Ascending aorta (tissue), 2 donors: Measurements from ENCODE around the gene ERCC2. TPM values are rescaled to one million over a fixed set of nuclear protein-coding genes. Genes with fewer than 3 reads are reported as not detected.

Experiments used
- DNase-seq, 2 donors: peaks; one replicate each; pipeline ENCODE4 v3.0.0-alpha.2; 2019; ENCODE audit warnings: low spot score in 2 of 2
- H3K27ac ChIP-seq, 2 donors: fragments of 200-600 bp; sonication (generic); one replicate each; pipeline ENCODE4 v1.5.1; 2016 to 2017; ENCODE audit warnings: mild to moderate bottlenecking in 1 of 2
- H3K27me3 ChIP-seq: fragments of 200-600 bp; sonication (generic); one replicate; pipeline ENCODE4 v1.5.1; 2017
- H3K36me3 ChIP-seq, 2 donors: fragments of 200-600 bp; sonication (generic); one replicate each; pipeline ENCODE4 v1.5.1; 2016
- H3K4me1 ChIP-seq, 2 donors: fragments of 200-600 bp; sonication (generic); one replicate each; pipeline ENCODE4 v1.5.1; 2016 to 2017; ENCODE audit warnings: mild to moderate bottlenecking in 1 of 2
- H3K4me3 ChIP-seq, 2 donors: fragments of 200-600 bp; sonication (generic); one replicate each; pipeline ENCODE4 v1.5.1; 2016 to 2017; ENCODE audit warnings: mild to moderate bottlenecking in 1 of 2
- H3K9me3 ChIP-seq, 2 donors: fragments of 200-600 bp; sonication (generic); one replicate each; pipeline ENCODE4 v1.5.1; 2016
- intact Hi-C: fragments of 100-400 bp; cut with DNase I; formaldehyde crosslinking; loops from one replicate; pipeline ENCODE4 v1.15.1; 2023
- total RNA-seq: library from RNA; depleted of rRNA; stranded (reverse); fragments of >200 nt; gene quantifications from one replicate; pipeline ENCODE4 v1.1.0, GENCODE V29; 2016
- TF ChIP-seq, protein P1 (sequence below), 3 experiments: fragments of 200-600 bp in 2 of 3; fragments of 450-650 bp in 1 of 3; sonication (generic) in 2 of 3; IDR thresholded peaks; one replicate each; pipeline ENCODE4 v1.5.1; 2016 to 2019; ENCODE audit warnings: antibody characterized with exemption in 3 of 3, mild to moderate bottlenecking in 1 of 3, moderate library complexity in 1 of 3

Gene ERCC2
- total RNA-seq, 1 donor from 2014 or later: 22.4 TPM

DNA sequence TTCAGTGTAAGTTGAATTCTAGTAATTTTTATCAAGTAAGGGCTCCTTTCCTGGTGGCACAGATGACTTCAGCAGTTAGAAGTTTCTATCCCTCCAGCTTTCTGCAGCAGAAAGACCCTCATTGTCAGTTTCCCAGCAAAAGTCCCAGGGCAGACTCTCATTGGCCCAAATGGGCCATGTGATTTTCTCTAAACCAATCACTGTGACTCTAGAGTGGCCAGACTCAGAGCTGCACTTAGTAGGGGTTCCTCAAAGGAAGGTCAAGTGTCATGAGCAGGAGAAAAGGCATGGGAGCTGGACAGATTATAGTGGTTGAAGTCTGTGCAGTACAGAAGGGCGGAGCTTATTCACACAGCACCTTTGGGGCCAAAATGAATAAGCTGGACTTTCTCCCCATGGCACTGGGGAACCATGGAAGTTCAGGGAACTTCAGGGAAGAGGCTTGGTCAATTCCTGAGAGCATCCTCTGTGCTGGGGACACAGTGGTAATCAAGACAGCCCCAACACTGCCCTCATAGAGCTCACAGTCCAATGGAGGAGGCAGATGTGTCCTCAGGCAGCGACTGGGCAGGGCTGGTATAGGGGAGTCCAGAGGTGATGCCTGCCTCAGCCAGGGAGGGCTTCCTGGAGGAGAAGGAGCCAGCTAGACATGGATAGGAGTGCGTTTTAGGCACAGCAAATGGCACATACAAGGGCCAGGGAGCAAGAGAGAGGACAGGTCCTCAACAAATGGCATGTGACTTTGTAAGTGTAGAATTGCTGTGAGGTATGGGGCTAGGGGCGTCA lies 66.0 kb downstream of the ERCC2 start:
- H3K27me3 ChIP-seq: no peaks in the 10 kb centered on the region
- H3K27ac ChIP-seq: no peak overlapping the region
- TF ChIP-seq, protein P1, sequence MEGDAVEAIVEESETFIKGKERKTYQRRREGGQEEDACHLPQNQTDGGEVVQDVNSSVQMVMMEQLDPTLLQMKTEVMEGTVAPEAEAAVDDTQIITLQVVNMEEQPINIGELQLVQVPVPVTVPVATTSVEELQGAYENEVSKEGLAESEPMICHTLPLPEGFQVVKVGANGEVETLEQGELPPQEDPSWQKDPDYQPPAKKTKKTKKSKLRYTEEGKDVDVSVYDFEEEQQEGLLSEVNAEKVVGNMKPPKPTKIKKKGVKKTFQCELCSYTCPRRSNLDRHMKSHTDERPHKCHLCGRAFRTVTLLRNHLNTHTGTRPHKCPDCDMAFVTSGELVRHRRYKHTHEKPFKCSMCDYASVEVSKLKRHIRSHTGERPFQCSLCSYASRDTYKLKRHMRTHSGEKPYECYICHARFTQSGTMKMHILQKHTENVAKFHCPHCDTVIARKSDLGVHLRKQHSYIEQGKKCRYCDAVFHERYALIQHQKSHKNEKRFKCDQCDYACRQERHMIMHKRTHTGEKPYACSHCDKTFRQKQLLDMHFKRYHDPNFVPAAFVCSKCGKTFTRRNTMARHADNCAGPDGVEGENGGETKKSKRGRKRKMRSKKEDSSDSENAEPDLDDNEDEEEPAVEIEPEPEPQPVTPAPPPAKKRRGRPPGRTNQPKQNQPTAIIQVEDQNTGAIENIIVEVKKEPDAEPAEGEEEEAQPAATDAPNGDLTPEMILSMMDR (IDR thresholded peaks at IDR 0.05): no peak
- peaks cover 0 to 15% of the 10 kb centered on the region in 2 donors for H3K36me3 ChIP-seq
- intact Hi-C loops: no loop called here
- H3K4me1 ChIP-seq: no peaks in the 10 kb centered on the region
- DNase-seq: no peak
- no peak overlapping the region for H3K4me3 ChIP-seq
- no peaks in the 10 kb centered on the region for H3K9me3 ChIP-seq

DNA sequence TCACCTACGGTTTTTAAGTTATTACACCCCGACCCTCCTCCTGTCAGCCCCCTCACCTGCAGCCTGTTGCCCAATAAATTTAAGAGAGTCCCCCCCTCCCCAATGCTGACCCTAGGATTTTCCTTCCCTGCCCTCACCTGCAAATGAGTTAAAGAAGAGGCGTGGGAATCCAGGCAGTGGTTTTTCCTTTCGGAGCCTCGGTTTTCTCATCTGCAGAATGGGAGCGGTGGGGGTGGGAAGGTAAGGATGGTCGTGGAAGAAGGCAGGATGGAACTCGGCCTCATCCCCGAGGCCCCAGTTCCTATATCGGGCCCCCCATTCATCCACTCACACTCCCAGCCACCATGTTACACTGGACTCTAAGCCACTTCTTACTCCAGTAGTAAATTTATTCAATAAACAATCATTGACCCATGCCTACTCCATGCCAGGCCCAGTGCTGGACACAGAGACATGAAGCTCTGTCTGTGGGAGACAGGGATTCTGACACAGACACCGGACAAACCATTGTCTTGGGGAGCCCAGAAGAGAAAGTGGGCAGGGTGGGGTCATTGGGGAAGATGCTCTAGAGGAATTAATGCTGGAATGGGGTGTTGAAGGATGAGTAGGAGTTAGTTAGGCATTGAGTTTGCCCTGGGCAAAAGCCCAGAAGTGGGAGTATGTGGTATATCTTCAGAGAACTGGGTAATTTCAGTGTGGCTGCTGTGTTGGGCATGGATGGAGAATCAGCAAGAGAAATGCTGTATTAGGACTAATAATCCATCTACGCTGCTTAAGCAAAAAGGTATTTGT lies 66.9 kb downstream of the ERCC2 start:
- intact Hi-C loops: no loop called here
- TF ChIP-seq, protein P1 (IDR thresholded peaks at IDR 0.05): no peak
- no peaks in the 10 kb centered on the region for H3K4me1 ChIP-seq

DNA sequence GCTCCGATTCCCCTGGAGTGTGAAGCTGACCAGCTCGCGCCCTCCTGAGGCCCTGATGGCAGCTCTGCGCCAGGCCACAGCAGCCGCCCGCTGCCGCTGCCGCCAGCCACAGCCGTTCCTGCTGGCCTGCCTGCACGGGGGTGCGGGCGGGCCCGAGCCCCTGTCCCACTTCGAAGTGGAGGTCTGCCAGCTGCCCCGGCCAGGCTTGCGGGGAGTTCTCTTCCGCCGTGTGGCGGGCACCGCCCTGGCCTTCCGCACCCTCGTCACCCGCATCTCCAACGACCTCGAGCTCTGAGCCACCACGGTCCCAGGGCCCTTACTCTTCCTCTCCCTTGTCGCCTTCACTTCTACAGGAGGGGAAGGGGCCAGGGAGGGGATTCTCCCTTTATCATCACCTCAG lies 68.0 kb downstream of the ERCC2 start:
- no peak for DNase-seq
- Histone ChIP-seq H3K36me3 (peaks cover 2 to 26% of the 10 kb centered on the region in 2 donors), H3K4me3 (no peak overlapping the region), H3K27me3 (no peaks in the 10 kb centered on the region), H3K9me3 (no peaks in the 10 kb centered on the region), H3K27ac (no peak overlapping the region), H3K4me1 (no peaks in the 10 kb centered on the region)
- TF ChIP-seq, protein P1 (IDR thresholded peaks at IDR 0.05): no peak
- intact Hi-C loops: no loop called here

More for the DNA sequence above, 66.9 kb downstream of the ERCC2 start:
- Histone ChIP-seq H3K27ac (no peak overlapping the region), H3K4me3 (no peak overlapping the region), H3K9me3 (no peaks in the 10 kb centered on the region), H3K36me3 (peaks cover 0 to 16% of the 10 kb centered on the region in 2 donors), H3K27me3 (no peaks in the 10 kb centered on the region)
- no peak for DNase-seq

Other genes with a start within 250 kb of the ERCC2 start
- gene NKPD1, start 209.6 kb downstream of the ERCC2 start, total RNA-seq: not detected
- gene TRAPPC6A, start 192.3 kb downstream of the ERCC2 start, total RNA-seq: 18.3 TPM
- gene BLOC1S3, start 191.8 kb downstream of the ERCC2 start, total RNA-seq: 0.32 TPM
- 33.5 TPM for gene EXOC3L2, start 125.2 kb downstream of the ERCC2 start, total RNA-seq
- 22.8 TPM for gene MARK4, start 119.3 kb downstream of the ERCC2 start, total RNA-seq
- gene CKM, start 47.7 kb downstream of the ERCC2 start, total RNA-seq: not detected
- gene KLC3, start 29.8 kb downstream of the ERCC2 start, total RNA-seq: not detected
- gene PPP1R13L, start 34.5 kb upstream of the ERCC2 start, total RNA-seq: 27.8 TPM
- gene POLR1G, start 36.1 kb upstream of the ERCC2 start, total RNA-seq: 3.7 TPM
- 142 TPM for gene ERCC1, start 53.3 kb upstream of the ERCC2 start, total RNA-seq
- gene FOSB, start 97.4 kb upstream of the ERCC2 start, total RNA-seq: 511 TPM
- gene RTN2, start 126.5 kb upstream of the ERCC2 start, total RNA-seq: 37.1 TPM
- gene PPM1N, start 127.9 kb upstream of the ERCC2 start, total RNA-seq: 2.2 TPM
- 110 TPM for gene VASP, start 136.9 kb upstream of the ERCC2 start, total RNA-seq
- gene OPA3, start 214.2 kb upstream of the ERCC2 start, total RNA-seq: 4.5 TPM
- gene GPR4, start 231.6 kb upstream of the ERCC2 start, total RNA-seq: 14.0 TPM